Measurements from ENCODE around the gene CLRN3.

DNA sequence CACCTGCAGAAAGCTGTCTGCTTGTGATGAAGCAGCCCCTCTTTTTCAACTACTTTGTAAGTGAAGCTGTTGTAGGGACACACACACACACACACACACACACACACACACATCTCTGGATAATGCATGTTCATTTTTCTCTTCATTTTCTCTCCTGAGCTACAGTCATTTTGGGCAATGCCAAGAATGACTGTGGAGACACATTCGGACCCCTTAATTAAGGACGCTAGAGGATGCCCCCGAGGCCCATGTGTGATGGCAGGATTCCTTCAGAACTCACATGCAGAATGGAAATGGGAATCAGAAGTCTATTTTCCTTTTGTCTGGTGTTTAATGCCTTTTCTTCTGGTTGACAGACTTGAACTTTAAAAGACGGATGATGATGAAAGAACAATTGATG is 56.6 kb downstream of the CLRN3 start:
- TF ChIP-seq, protein P1, sequence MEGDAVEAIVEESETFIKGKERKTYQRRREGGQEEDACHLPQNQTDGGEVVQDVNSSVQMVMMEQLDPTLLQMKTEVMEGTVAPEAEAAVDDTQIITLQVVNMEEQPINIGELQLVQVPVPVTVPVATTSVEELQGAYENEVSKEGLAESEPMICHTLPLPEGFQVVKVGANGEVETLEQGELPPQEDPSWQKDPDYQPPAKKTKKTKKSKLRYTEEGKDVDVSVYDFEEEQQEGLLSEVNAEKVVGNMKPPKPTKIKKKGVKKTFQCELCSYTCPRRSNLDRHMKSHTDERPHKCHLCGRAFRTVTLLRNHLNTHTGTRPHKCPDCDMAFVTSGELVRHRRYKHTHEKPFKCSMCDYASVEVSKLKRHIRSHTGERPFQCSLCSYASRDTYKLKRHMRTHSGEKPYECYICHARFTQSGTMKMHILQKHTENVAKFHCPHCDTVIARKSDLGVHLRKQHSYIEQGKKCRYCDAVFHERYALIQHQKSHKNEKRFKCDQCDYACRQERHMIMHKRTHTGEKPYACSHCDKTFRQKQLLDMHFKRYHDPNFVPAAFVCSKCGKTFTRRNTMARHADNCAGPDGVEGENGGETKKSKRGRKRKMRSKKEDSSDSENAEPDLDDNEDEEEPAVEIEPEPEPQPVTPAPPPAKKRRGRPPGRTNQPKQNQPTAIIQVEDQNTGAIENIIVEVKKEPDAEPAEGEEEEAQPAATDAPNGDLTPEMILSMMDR (conservative IDR thresholded peaks at IDR 0.05 in 1 of 2, IDR thresholded peaks at IDR 0.05 in 1 of 2; ENCODE audit: extremely low read depth in 1 of 2, insufficient read depth in 1 of 2, low read depth in 1 of 2, low read length in 2 of 2), result no peak
- no peak for TF ChIP-seq EZH2 (IDR thresholded peaks at IDR 0.05; ENCODE audit: borderline replicate concordance, low read length)

Data from mammary epithelial cell (primary cell).